Measurements from ENCODE around the gene CCDC28B.

The CCDC28B gene

GRCh38 chr1:32247452-32247851 is 47.1 kb downstream of the CCDC28B start:
- no peak for TF ChIP-seq CTCF (IDR thresholded peaks at IDR 0.05; ENCODE audit: low read depth, low read length)
- no peak overlapping the region for H3K4me3 ChIP-seq (ENCODE audit: low read depth, low read length)

- no peak overlapping the region for H3K4me3 ChIP-seq (ENCODE audit: low read depth, low read length)
Measured at GRCh38 chr1:32247983-32248889, 47.8 kb downstream of the CCDC28B start.

GRCh38 chr1:32249831-32250525 is 49.6 kb downstream of the CCDC28B start:
- H3K4me3 ChIP-seq (ENCODE audit: low read depth, low read length) = no peak overlapping the region
- no peak for TF ChIP-seq CTCF (IDR thresholded peaks at IDR 0.05; ENCODE audit: low read depth, low read length)

More at GRCh38 chr1:32247983-32248889, 47.8 kb downstream of the CCDC28B start:
- TF ChIP-seq CTCF (IDR thresholded peaks at IDR 0.05; ENCODE audit: low read depth, low read length) = peak; percentile 80

- TF ChIP-seq CTCF (IDR thresholded peaks at IDR 0.05; ENCODE audit: low read depth, low read length) = no peak
- H3K4me3 ChIP-seq (ENCODE audit: low read depth, low read length) = no peak within 1 kb of the TSS
Measured at GRCh38 chr1:32250893-32251716, 50.7 kb downstream of the CCDC28B start, which contains the start of gene LCK. Gene LCK (plus strand): TSS chr1:32251265. CDS start chr1:32274330, 23,065 bp downstream.

Data from WI38 (cell line).